HG03439 (cell line): ENCODE measurements around the gene CXCL8.

Experiments
- ATAC-seq: cut with Tn5 transposase; IDR thresholded peaks from one replicate; pipeline ENCODE4 v1.9.1; 2021; ENCODE audit warnings: mild to moderate bottlenecking, moderate library complexity; ENCODE audit not compliant: unreplicated experiment

Gene CXCL8

GRCh38 chr4:73788411-73788810 lies 48.0 kb downstream of the CXCL8 start:
- no peak for ATAC-seq
